PFSK-1 (cell line): ENCODE measurements around the gene PAPPA.

ENCODE experiments used
- FOXP2 ChIP-seq: optimal IDR thresholded peaks from 2 replicates; pipeline ENCODE3; 2011; ENCODE audit warnings: borderline replicate concordance, control low read depth, inconsistent platforms; ENCODE audit not compliant: insufficient read depth; ENCODE audit errors: extremely low read length, extremely low read depth
- POLR2AphosphoS5 ChIP-seq: IDR thresholded peaks from 2 replicates; pipeline ENCODE4 v1.6.1; 2012; ENCODE audit warnings: low read depth, mild to moderate bottlenecking, control low read depth, low read length, moderate library complexity
- REST ChIP-seq, 2 experiments: IDR thresholded peaks; 2 replicates each; pipeline versions ENCODE4 v1.6.1 to v1.8.0; 2011 to 2012; ENCODE audit warnings: low read depth in 2 of 2, low read length in 2 of 2, control low read depth in 1 of 2, inconsistent platforms in 1 of 2, mild to moderate bottlenecking in 1 of 2, moderate library complexity in 1 of 2; ENCODE audit not compliant: insufficient read depth in 1 of 2
- SIN3A ChIP-seq: IDR thresholded peaks from 2 replicates; pipeline ENCODE4 v1.6.1; 2012; ENCODE audit warnings: mild to moderate bottlenecking, low read length, moderate library complexity, borderline replicate concordance; ENCODE audit not compliant: insufficient read depth
- TAF1 ChIP-seq: IDR thresholded peaks from 2 replicates; pipeline ENCODE4 v1.6.1; 2012; ENCODE audit warnings: low read length, control low read depth, borderline replicate concordance; ENCODE audit not compliant: insufficient read depth

The PAPPA gene

GRCh38 chr9:116247791-116248374 lies 94.3 kb downstream of the PAPPA start:
- no peak for TF ChIP-seq SIN3A
- no peak for TF ChIP-seq REST (IDR thresholded peaks at IDR 0.05; ENCODE audit: insufficient read depth in 1 of 2, low read depth in 2 of 2, low read length in 2 of 2)

GRCh38 chr9:116250891-116251290 lies 97.3 kb downstream of the PAPPA start:
- no peak for TF ChIP-seq REST (IDR thresholded peaks at IDR 0.05; ENCODE audit: insufficient read depth in 1 of 2, low read depth in 2 of 2, low read length in 2 of 2)
- TF ChIP-seq POLR2AphosphoS5 = no peak
- TF ChIP-seq SIN3A = no peak
- no peak for TF ChIP-seq TAF1
- TF ChIP-seq FOXP2 = no peak

- no peak for TF ChIP-seq FOXP2
- no peak for TF ChIP-seq POLR2AphosphoS5
- no peak for TF ChIP-seq TAF1
- TF ChIP-seq REST (IDR thresholded peaks at IDR 0.05; ENCODE audit: insufficient read depth in 1 of 2, low read depth in 2 of 2, low read length in 2 of 2) = no peak
- TF ChIP-seq SIN3A = no peak
Measured at GRCh38 chr9:116251366-116251765, 97.8 kb downstream of the PAPPA start.

GRCh38 chr9:116260531-116260930 lies 106.9 kb downstream of the PAPPA start:
- TF ChIP-seq TAF1 (no peak), REST (IDR thresholded peaks at IDR 0.05; ENCODE audit: insufficient read depth in 1 of 2, low read depth in 2 of 2, low read length in 2 of 2) (no peak), POLR2AphosphoS5 (no peak), FOXP2 (no peak)

- no peak for TF ChIP-seq REST (IDR thresholded peaks at IDR 0.05; ENCODE audit: insufficient read depth in 1 of 2, low read depth in 2 of 2, low read length in 2 of 2)
- no peak for TF ChIP-seq POLR2AphosphoS5
- no peak for TF ChIP-seq SIN3A
- no peak for TF ChIP-seq FOXP2
- no peak for TF ChIP-seq TAF1
Measured at GRCh38 chr9:116262448-116262847, 108.9 kb downstream of the PAPPA start.
